ENCODE data around the gene PRKCA.

PRKCA gene

GRCh38 chr17:66662496-66662895, 360.1 kb downstream of the PRKCA start:
- no peak for TF ChIP-seq ZFX (IDR thresholded peaks at IDR 0.05; ENCODE audit: borderline replicate concordance)
- TF ChIP-seq, protein P1, sequence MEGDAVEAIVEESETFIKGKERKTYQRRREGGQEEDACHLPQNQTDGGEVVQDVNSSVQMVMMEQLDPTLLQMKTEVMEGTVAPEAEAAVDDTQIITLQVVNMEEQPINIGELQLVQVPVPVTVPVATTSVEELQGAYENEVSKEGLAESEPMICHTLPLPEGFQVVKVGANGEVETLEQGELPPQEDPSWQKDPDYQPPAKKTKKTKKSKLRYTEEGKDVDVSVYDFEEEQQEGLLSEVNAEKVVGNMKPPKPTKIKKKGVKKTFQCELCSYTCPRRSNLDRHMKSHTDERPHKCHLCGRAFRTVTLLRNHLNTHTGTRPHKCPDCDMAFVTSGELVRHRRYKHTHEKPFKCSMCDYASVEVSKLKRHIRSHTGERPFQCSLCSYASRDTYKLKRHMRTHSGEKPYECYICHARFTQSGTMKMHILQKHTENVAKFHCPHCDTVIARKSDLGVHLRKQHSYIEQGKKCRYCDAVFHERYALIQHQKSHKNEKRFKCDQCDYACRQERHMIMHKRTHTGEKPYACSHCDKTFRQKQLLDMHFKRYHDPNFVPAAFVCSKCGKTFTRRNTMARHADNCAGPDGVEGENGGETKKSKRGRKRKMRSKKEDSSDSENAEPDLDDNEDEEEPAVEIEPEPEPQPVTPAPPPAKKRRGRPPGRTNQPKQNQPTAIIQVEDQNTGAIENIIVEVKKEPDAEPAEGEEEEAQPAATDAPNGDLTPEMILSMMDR (IDR thresholded peaks at IDR 0.05), result no peak
- H3K27ac ChIP-seq, result peak overlapping the region; percentile 87

- TF ChIP-seq, protein P1 (IDR thresholded peaks at IDR 0.05), result no peak
- no peak for TF ChIP-seq ZFX (IDR thresholded peaks at IDR 0.05; ENCODE audit: borderline replicate concordance)
- peak overlapping the region; percentile 87 for H3K27ac ChIP-seq
Measured at GRCh38 chr17:66663041-66663606, 360.7 kb downstream of the PRKCA start.

DNA sequence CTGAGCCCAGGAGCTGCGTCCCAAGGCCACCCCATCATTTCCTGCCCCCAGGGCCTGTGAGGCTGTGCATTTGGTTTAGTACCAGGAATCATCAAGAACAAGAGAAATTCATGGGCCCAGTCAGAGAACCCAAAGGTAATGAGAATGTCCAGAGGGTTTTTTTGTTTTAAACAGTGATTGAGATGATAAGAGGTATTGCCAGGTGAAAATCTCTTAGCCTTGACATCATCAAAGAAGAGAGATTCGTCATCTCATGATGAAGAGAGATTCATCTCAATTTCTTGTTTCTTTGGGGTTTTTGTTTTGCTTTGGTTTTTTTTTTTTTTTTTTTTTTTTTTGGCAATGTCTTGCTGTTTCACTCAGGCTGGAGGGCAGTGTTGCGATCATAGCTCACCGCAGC, 361.9 kb downstream of the PRKCA start:
- no peak overlapping the region for H3K27ac ChIP-seq
- TF ChIP-seq, protein P1 (IDR thresholded peaks at IDR 0.05), result no peak
- no peak for TF ChIP-seq ZFX (IDR thresholded peaks at IDR 0.05; ENCODE audit: borderline replicate concordance)

DNA sequence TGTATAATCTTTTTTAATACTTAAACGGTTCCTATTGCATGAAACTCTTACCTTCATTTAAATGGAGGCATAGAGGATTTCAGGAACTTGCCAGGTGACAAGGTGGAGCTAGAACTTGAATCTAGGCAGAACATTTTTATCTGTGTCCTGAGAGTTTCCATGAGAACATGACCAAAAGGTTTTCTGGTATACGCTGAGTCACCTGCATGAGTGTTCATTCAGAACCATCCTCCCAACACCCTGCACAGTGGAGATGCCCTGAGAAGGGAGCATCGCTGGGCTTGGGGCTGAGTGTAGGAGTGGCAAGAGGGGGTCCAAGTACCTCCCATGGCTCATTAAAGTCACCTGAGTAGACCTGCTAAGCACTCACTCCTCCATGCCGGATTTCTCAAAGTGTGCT, 362.8 kb downstream of the PRKCA start:
- no peak for TF ChIP-seq ZFX (IDR thresholded peaks at IDR 0.05; ENCODE audit: borderline replicate concordance)
- TF ChIP-seq, protein P1 (IDR thresholded peaks at IDR 0.05), result no peak
- H3K27ac ChIP-seq, result no peak overlapping the region

GRCh38 chr17:66667090-66667489, 364.7 kb downstream of the PRKCA start:
- H3K27ac ChIP-seq, result no peak overlapping the region
- no peak for TF ChIP-seq ZFX (IDR thresholded peaks at IDR 0.05; ENCODE audit: borderline replicate concordance)
- TF ChIP-seq, protein P1 (IDR thresholded peaks at IDR 0.05), result no peak

- TF ChIP-seq ZFX (IDR thresholded peaks at IDR 0.05; ENCODE audit: borderline replicate concordance), result no peak
- TF ChIP-seq, protein P1 (IDR thresholded peaks at IDR 0.05), result no peak
- H3K27ac ChIP-seq, result no peak overlapping the region
Measured at GRCh38 chr17:66667491-66668030, 365.1 kb downstream of the PRKCA start.

- TF ChIP-seq ZFX (IDR thresholded peaks at IDR 0.05; ENCODE audit: borderline replicate concordance), result no peak
- TF ChIP-seq, protein P1 (IDR thresholded peaks at IDR 0.05), result no peak
Measured at GRCh38 chr17:66670206-66670605, 367.8 kb downstream of the PRKCA start.

More at GRCh38 chr17:66670206-66670605, 367.8 kb downstream of the PRKCA start:
- no peak overlapping the region for H3K27ac ChIP-seq
